Neutrophil (primary cell): ENCODE data around the gene EP400.
"Not testable (repeated sequence)": the region's sequence is repeated elsewhere in the genome, so short reads cannot be mapped to it uniquely, and the experiment has no call there.

Experiments used
- H3K27ac ChIP-seq: fragments of 200-600 bp; sonication (generic); 2 replicates; pipeline ENCODE4 v1.5.1; 2016; ENCODE audit warnings: mild to moderate bottlenecking, moderate library complexity
- H3K27me3 ChIP-seq: fragments of 200-600 bp; sonication (generic); 2 replicates; pipeline ENCODE4 v1.6.0; 2016; ENCODE audit warnings: mild to moderate bottlenecking
- H3K36me3 ChIP-seq: fragments of 200-600 bp; sonication (generic); 2 replicates; pipeline ENCODE4 v1.5.1; 2017
- H3K4me1 ChIP-seq, 2 experiments: fragments of 200-600 bp in 1 of 2; sonication (generic) in 1 of 2; 1 replicate in 1 of 2; 2 replicates in 1 of 2; pipeline versions ENCODE4 v1.5.1 to v1.6.1; 2013 to 2016; ENCODE audit warnings: low read depth in 1 of 2, low read length in 1 of 2, mild to moderate bottlenecking in 1 of 2, moderate library complexity in 1 of 2; ENCODE audit not compliant: control insufficient read depth in 1 of 2, insufficient read depth in 1 of 2
- H3K4me3 ChIP-seq, 2 experiments: fragments of 200-600 bp in 1 of 2; sonication (generic) in 1 of 2; 1 replicate in 1 of 2; 2 replicates in 1 of 2; pipeline ENCODE4 v1.5.1; 2013 to 2016; ENCODE audit warnings: low read depth in 1 of 2, low read length in 1 of 2, mild to moderate bottlenecking in 1 of 2, moderate library complexity in 1 of 2
- H3K9me3 ChIP-seq: fragments of 200-600 bp; sonication (generic); 2 replicates; pipeline ENCODE4 v1.5.1; 2016
- TF ChIP-seq, protein P1 (sequence below): fragments of 200-600 bp; sonication (generic); IDR thresholded peaks from 2 replicates; pipeline ENCODE4 v1.5.1; 2016; ENCODE audit warnings: antibody characterized with exemption

EP400 gene

DNA sequence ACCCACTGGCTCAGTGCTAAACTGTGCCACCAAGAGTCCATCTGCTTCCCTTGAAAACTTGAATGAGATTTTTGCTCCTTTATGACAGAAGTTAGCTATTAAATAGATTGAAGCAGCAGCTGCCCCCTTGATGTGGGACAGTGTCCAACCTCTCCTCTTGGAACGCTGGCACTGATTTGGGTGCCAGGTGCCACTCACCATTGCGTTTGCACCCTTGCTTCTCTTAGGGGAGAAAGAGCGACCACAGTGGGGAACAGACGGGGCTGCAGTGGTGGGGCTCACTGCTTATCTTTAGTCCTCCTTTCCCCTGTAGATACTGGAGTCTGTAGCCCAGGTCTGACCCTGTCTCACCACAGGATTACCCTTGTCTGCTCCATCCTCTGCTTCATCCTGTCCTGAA, 9.4 kb downstream of the EP400 start:
- no peak overlapping the region for H3K4me3 ChIP-seq
- no peaks in the 10 kb centered on the region for H3K27me3 ChIP-seq
- TF ChIP-seq, protein P1, sequence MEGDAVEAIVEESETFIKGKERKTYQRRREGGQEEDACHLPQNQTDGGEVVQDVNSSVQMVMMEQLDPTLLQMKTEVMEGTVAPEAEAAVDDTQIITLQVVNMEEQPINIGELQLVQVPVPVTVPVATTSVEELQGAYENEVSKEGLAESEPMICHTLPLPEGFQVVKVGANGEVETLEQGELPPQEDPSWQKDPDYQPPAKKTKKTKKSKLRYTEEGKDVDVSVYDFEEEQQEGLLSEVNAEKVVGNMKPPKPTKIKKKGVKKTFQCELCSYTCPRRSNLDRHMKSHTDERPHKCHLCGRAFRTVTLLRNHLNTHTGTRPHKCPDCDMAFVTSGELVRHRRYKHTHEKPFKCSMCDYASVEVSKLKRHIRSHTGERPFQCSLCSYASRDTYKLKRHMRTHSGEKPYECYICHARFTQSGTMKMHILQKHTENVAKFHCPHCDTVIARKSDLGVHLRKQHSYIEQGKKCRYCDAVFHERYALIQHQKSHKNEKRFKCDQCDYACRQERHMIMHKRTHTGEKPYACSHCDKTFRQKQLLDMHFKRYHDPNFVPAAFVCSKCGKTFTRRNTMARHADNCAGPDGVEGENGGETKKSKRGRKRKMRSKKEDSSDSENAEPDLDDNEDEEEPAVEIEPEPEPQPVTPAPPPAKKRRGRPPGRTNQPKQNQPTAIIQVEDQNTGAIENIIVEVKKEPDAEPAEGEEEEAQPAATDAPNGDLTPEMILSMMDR: no peak
- no peak overlapping the region for H3K27ac ChIP-seq
- no peaks in the 10 kb centered on the region for H3K9me3 ChIP-seq
- peaks cover 3 to 5% of the 10 kb centered on the region in 2 experiments for H3K4me1 ChIP-seq
- H3K36me3 ChIP-seq: peaks cover 22% of the 10 kb centered on the region

DNA sequence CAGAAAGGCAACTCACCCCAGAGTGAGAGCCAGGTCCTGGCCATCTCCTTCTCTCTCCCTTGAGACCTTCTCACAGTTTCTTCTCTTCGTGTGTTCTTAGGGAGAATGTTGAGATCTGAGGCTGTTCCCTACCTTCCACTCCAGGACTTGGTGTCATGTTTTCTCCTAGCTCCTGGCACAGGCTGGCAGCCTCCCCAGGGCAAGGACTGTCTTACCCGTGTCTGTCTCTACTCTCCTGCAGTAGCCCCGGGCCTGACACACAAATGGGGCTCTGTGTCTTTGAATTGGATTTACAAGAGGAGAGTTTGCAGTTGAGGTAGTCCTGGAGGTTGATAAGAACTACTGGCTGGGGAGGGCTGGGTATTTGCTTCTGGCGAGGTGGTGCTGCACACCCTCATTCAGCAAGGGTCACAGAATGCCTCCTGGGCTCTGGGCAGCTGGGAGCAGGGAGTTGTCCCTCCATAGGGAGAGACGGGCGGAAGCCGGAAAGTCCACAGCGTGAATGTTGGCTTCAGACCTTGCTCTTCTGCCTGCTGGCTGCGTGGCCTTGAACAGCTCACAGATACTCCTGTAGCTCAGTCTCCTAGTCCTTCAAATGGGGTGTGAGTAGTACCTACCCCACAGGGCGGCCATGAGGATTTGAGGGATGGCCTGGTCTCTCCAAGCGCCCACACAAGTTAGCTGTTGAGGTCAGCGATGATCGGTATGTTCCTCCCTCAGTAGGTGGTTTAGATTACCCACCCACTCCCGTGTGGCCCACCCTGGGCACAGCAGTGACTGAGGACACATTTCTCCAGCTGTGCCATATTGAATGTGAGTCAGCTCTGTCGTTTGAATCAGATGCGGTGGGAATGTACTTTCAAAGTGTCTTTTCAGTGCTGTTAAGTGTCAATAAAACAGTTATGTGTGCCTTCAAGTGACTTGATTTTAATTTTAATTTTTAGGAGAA, 10.2 kb downstream of the EP400 start:
- H3K27me3 ChIP-seq: no peaks in the 10 kb centered on the region
- TF ChIP-seq, protein P1: no peak
- no peaks in the 10 kb centered on the region for H3K9me3 ChIP-seq
- H3K27ac ChIP-seq: no peak overlapping the region
- no peak overlapping the region for H3K4me3 ChIP-seq
- H3K4me1 ChIP-seq: peaks cover 3 to 5% of the 10 kb centered on the region in 2 experiments
- peaks cover 22% of the 10 kb centered on the region for H3K36me3 ChIP-seq

DNA sequence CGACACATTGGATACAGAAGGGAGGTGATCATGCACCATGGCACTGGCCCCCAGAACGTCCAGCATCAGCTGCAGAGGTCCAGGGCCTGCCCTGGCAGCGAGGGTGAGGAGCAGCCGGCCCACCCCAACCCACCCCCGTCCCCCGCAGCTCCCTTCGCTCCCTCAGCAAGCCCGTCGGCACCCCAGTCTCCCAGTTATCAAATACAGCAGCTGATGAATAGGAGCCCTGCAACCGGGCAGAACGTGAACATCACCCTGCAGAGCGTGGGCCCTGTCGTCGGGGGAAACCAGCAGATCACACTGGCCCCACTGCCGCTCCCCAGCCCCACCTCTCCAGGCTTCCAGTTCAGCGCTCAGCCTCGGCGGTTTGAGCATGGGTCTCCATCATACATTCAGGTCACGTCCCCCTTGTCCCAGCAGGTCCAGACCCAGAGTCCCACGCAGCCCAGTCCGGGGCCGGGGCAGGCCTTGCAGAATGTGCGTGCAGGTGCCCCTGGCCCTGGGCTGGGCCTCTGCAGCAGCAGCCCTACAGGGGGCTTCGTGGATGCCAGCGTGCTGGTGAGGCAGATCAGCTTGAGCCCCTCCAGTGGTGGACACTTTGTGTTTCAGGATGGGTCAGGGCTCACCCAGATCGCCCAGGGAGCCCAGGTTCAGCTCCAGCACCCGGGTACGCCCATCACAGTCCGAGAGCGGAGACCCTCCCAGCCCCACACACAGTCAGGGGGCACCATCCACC, 11.0 kb downstream of the EP400 start:
- not testable (repeated sequence) for H3K9me3 ChIP-seq, H3K27me3 ChIP-seq, H3K4me1 ChIP-seq, H3K4me3 ChIP-seq, H3K27ac ChIP-seq
- H3K36me3 ChIP-seq: peaks cover 22% of the 10 kb centered on the region

DNA sequence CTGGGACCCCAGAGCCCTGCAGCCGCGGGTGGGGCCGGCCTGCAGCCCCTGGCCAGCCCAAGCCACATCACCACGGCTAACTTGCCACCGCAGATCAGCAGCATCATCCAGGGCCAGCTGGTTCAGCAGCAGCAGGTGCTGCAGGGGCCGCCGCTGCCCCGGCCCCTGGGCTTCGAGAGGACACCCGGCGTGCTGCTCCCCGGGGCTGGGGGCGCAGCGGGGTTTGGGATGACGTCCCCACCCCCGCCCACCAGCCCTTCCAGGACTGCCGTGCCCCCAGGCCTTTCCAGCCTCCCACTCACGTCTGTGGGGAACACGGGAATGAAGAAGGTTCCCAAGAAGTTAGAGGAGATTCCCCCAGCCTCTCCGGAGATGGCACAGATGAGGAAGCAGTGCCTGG, 11.6 kb downstream of the EP400 start:
- H3K36me3 ChIP-seq: peaks cover 22% of the 10 kb centered on the region
- H3K4me3 ChIP-seq, H3K27me3 ChIP-seq, H3K27ac ChIP-seq, H3K9me3 ChIP-seq, H3K4me1 ChIP-seq: not testable (repeated sequence)

DNA sequence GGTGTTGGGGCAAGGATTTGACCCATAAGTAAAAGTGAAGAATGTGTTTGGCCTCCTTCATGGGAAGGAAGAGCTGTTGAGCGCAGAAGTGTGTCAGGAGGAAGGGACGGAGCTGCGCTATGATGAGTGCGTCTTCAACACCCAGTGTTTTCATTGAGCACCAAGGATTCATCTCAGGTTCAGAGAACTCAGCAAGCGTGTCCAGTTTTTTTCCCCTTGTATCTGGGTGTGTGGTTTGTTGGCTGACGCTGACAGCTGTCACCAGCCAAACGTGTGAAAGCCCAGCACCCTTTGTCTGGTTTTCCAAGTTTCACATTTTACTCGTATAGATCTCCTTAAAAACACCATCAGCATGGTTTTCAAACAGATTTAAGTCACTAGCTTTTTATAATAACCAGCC, 12.3 kb downstream of the EP400 start:
- H3K27me3 ChIP-seq: no peaks in the 10 kb centered on the region
- TF ChIP-seq, protein P1: no peak
- no peak overlapping the region for H3K27ac ChIP-seq
- H3K9me3 ChIP-seq: no peaks in the 10 kb centered on the region
- no peak overlapping the region for H3K4me3 ChIP-seq
- H3K36me3 ChIP-seq: peaks cover 22% of the 10 kb centered on the region
- H3K4me1 ChIP-seq: peaks cover 3 to 5% of the 10 kb centered on the region in 2 experiments

DNA sequence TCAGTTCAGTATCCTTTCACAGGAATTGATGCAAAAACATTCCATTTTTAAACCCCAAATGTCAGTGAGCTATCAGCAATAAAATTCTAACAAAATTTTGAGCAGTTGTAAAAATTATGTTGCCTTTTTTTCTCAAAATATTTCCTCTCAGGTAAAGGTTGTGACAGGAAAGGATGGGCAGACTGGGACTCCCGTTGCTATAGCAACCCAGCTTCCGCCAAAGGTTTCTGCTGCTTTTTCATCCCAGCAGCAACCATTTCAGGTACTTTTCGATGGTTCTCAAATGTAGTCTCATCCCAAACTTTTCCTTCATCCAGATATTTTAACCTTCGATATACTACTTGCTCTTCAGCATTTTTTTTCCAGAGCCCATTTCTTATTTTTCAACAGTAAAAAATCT, 13.6 kb downstream of the EP400 start:
- H3K36me3 ChIP-seq: peaks cover 22% of the 10 kb centered on the region
- no peak overlapping the region for H3K4me3 ChIP-seq
- no peaks in the 10 kb centered on the region for H3K9me3 ChIP-seq
- TF ChIP-seq, protein P1: no peak
- no peak overlapping the region for H3K27ac ChIP-seq
- peaks cover 0 to 1% of the 10 kb centered on the region in 2 experiments for H3K4me1 ChIP-seq
- no peaks in the 10 kb centered on the region for H3K27me3 ChIP-seq
